GM12875 (cell line): Measurements from ENCODE around the gene CDRT4.

Experiments
- H3K4me3 ChIP-seq: one replicate; pipeline ENCODE4 v1.5.1; 2011; ENCODE audit warnings: low read depth, low read length, control low read depth
- TF ChIP-seq, protein P1 (sequence below): IDR thresholded peaks from 2 replicates; pipeline ENCODE4 v1.5.1; 2011; ENCODE audit warnings: low read depth, mild to moderate bottlenecking, control low read depth, inconsistent platforms, low read length, moderate library complexity, borderline replicate concordance; ENCODE audit not compliant: insufficient read depth

Gene CDRT4

DNA sequence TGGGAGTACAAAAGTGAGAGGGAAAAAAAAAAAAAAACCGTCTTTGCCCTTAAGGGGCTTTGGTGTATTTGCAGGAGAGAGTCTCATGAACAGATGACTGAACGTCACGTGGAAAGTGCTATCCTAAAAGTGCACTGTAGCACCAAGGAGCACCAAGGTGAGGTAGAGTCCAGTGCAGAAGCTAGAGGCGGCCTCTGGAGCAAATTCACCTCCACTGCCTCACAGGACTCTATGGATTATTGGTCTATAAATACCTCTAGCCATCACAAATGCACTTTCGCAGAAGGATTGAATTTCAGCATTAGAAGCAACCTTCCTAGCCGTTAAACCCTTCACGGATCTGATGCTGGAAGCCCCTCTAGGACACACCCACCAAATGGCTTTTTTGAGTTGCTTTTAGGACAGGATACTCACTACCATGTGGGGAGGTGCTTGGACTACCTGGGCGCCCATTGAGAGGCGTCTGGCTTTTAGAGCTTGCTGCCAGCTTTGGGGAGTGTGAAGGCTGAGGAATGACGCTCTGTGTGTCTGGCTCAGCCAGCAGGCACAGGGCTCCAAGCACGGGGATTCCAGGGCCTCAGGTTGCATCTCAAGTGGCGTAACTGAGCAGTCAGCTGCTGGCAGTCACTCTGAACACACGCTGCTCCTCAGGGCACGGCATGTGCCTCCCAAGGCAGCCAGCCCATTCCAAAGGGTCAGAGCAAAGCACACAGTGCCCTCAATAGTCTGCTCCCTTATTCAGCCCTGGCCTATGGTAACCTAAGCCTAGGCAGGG lies 52.7 kb downstream of the CDRT4 start:
- TF ChIP-seq, protein P1, sequence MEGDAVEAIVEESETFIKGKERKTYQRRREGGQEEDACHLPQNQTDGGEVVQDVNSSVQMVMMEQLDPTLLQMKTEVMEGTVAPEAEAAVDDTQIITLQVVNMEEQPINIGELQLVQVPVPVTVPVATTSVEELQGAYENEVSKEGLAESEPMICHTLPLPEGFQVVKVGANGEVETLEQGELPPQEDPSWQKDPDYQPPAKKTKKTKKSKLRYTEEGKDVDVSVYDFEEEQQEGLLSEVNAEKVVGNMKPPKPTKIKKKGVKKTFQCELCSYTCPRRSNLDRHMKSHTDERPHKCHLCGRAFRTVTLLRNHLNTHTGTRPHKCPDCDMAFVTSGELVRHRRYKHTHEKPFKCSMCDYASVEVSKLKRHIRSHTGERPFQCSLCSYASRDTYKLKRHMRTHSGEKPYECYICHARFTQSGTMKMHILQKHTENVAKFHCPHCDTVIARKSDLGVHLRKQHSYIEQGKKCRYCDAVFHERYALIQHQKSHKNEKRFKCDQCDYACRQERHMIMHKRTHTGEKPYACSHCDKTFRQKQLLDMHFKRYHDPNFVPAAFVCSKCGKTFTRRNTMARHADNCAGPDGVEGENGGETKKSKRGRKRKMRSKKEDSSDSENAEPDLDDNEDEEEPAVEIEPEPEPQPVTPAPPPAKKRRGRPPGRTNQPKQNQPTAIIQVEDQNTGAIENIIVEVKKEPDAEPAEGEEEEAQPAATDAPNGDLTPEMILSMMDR, result no peak
- H3K4me3 ChIP-seq, result no peak overlapping the region

DNA sequence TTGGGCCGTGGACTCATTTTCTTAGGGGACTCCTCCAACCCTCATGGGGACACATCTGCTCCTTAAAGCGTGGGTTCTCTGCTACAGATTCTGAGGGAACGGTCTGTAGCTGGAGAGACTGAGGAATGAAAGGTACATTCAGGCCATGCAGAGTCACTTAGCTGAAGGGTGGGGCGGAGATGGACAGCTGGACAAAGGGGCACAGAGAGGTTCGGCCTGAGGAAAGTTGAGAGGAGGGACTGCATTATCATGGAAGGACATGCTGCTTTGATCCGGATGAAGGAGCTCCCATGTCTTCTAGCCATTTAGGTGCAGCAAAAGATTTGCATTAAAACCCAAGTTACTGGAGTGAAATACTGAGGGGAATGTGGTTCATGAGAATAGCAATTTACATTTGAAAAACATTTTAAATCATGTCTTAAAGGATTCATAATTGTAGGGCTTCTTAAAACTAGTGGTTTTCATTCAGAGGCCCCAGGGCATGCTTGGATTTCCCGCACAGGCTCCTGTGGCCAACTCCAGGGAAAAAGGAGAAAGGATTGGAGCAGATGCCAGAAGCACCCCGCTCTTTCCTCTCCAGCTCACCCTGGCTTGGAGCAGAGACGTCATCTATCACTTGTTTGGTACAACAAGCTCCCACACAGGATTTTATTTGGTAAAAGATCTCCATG lies 54.2 kb downstream of the CDRT4 start:
- TF ChIP-seq, protein P1, result no peak
- no peak overlapping the region for H3K4me3 ChIP-seq

DNA sequence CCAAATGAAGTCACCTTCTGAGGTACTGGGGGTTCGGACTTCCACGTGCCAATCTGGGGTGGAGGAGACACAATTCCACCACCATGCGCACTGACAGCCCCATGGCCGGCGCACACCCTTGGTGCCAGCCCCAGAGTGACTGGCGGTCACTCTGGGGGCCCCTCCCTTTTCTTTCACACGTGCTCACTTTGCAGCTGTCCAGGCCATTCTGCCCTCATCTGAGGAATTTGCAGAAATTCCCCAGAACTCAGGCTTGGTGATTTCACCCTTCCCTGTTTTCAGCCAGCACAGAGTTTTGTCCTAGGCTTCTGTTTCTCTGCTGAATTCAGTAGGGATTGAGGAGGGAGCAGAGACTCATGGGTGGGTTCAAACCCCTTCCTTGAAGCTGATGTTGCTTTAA lies 54.8 kb downstream of the CDRT4 start:
- no peak overlapping the region for H3K4me3 ChIP-seq
- TF ChIP-seq, protein P1, result no peak

DNA sequence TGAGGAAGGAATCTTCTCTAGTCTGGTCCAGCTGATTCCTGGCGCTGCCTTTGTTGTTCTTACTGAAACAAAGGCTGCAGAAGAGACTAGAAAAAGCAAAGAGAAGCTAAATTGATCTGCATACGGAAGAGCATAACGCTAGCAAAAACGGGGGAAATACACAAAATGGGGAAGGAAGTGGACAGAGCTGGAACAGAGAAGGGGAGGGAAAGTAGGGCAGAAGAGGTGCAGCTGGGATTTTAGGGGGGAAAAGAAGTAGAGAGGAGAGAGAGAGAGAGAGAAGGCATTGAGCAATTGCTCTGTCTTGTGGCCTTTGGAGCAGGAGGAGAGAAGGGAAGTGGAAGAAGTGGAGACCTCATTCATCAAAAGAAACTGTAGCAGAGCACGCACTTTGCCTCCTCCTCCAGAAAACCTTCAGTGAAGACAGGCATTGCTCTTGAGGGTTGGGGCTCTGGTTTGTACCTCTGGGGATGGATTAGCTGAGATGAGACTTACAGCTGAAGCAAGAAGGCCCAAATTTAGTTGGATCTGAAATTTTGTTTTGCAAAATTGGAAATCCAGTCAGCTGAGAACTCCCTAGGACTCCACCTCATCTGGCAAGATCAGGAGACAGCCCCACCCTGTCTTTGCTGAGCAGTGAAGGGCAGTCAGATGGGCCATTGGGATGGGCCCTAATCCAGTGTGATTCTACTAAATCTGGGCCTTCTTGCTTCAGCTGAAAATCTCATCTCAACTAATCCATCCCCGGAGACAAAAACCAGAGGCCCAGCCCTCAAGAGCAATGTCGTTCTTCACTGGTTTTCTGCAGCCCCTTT lies 55.8 kb downstream of the CDRT4 start:
- TF ChIP-seq, protein P1, result no peak
- H3K4me3 ChIP-seq, result no peak overlapping the region

DNA sequence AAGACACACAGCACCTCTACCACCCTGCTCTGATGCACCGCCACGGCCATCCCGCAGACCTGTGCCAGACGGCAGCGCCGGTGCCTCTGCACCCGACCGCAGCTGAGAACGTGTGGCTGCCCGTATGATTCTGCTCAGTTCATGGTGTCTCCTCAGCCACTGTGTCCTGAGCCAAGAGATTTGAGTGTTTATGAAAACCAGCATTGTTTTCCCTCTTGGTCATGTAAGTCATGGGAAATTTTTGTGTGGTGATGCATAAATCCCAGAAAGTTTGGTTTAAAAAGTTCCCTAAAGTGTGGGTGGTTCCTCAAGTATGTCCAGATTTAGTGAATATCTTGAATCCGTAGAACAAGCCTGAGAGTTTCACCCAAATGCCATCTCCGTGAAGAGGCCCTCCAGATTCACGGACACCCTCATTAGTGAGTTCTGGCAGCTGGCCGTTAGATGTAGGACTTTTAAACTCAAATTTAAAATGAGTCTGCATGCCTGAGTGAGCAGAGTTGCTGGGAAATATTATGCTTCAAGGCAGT lies 57.6 kb downstream of the CDRT4 start:
- no peak overlapping the region for H3K4me3 ChIP-seq
- TF ChIP-seq, protein P1, result no peak

DNA sequence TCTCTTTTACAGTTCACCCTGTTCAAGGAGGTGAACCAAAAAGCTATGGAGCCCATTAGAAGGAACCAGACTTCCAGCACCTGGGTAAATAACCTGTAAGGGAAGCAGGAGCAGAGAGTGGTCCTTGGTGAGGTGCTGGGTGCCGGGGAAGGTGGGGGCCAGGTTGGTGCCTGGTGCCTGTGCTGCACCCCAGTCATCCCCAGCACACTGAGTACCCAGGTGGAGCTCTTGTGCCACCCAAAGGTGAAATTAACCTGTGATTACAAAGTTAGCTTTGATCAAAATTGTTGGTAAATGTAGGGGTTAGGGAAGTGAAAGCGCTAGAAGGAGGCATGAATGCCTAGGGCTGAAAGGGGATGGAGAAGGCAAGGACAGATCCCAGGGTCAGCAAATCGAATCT lies 58.6 kb downstream of the CDRT4 start:
- no peak overlapping the region for H3K4me3 ChIP-seq
- TF ChIP-seq, protein P1, result no peak
